Activated naive CD8-positive, alpha-beta T cell (primary cell): ENCODE measurements around the gene HLA-E.
A peak's percentile ranks its signal among the peaks of the same experiment; 100 is the strongest.

Experiments used
- H3K27ac Mint-ChIP-seq: one replicate; pipeline ENCODE4 v1.8.0; 2021; ENCODE audit warnings: mixed read lengths
- H3K27me3 Mint-ChIP-seq: one replicate; pipeline ENCODE4 v1.8.0; 2021; ENCODE audit warnings: mixed read lengths
- H3K36me3 Mint-ChIP-seq: one replicate; pipeline ENCODE4 v1.8.0; 2021; ENCODE audit warnings: mixed read lengths
- H3K4me1 Mint-ChIP-seq: one replicate; pipeline ENCODE4 v1.8.0; 2021; ENCODE audit warnings: low read depth, mixed read lengths
- H3K4me3 Mint-ChIP-seq: one replicate; pipeline ENCODE4 v1.8.0; 2021; ENCODE audit warnings: mild to moderate bottlenecking, mixed read lengths
- H3K9me3 Mint-ChIP-seq: one replicate; pipeline ENCODE4 v1.8.0; 2021; ENCODE audit warnings: low read depth, mixed read lengths

Gene HLA-E

GRCh38 chr6:30533460-30534294 is 44.4 kb downstream of the HLA-E start:
- peak overlapping the region; percentile 77 for H3K27ac Mint-ChIP-seq
- H3K4me1 Mint-ChIP-seq = peaks cover 42% of the 10 kb centered on the region
- H3K9me3 Mint-ChIP-seq = no peaks in the 10 kb centered on the region
- no peaks in the 10 kb centered on the region for H3K27me3 Mint-ChIP-seq
- H3K36me3 Mint-ChIP-seq = peaks cover 3% of the 10 kb centered on the region
- H3K4me3 Mint-ChIP-seq = peak overlapping the region; percentile 17

- Mint-ChIP-seq H3K9me3 (no peaks in the 10 kb centered on the region), H3K27ac (no peak overlapping the region), H3K4me1 (peaks cover 21% of the 10 kb centered on the region), H3K27me3 (no peaks in the 10 kb centered on the region), H3K4me3 (no peak overlapping the region), H3K36me3 (peaks cover 2% of the 10 kb centered on the region)
Measured at GRCh38 chr6:30537931-30538330, 48.6 kb downstream of the HLA-E start.

- H3K4me1 Mint-ChIP-seq = peaks cover 38% of the 10 kb centered on the region
- H3K27ac Mint-ChIP-seq = peak overlapping the region; percentile 75
- no peaks in the 10 kb centered on the region for H3K9me3 Mint-ChIP-seq
- no peaks in the 10 kb centered on the region for H3K27me3 Mint-ChIP-seq
- peaks cover 4% of the 10 kb centered on the region for H3K36me3 Mint-ChIP-seq
- peak overlapping the region; percentile 90 for H3K4me3 Mint-ChIP-seq
Measured at GRCh38 chr6:30541515-30542403, 52.5 kb downstream of the HLA-E start.

GRCh38 chr6:30542404-30542725 is 53.1 kb downstream of the HLA-E start:
- Mint-ChIP-seq H3K27me3 (no peaks in the 10 kb centered on the region), H3K4me1 (peaks cover 38% of the 10 kb centered on the region), H3K27ac (peak overlapping the region; percentile 75), H3K9me3 (no peaks in the 10 kb centered on the region), H3K36me3 (peaks cover 4% of the 10 kb centered on the region), H3K4me3 (peak overlapping the region; percentile 90)

- H3K36me3 Mint-ChIP-seq = peaks cover 4% of the 10 kb centered on the region
- H3K4me1 Mint-ChIP-seq = peaks cover 35% of the 10 kb centered on the region
- H3K27me3 Mint-ChIP-seq = no peaks in the 10 kb centered on the region
- H3K27ac Mint-ChIP-seq = peak overlapping the region; percentile 75
- no peaks in the 10 kb centered on the region for H3K9me3 Mint-ChIP-seq
- peak overlapping the region; percentile 90 for H3K4me3 Mint-ChIP-seq
Measured at GRCh38 chr6:30542915-30543314, 53.6 kb downstream of the HLA-E start.
